Measurements from ENCODE around the gene IZUMO3. TPM values are rescaled to one million over a fixed set of nuclear protein-coding genes. Genes with fewer than 3 reads are reported as not detected.

The IZUMO3 gene
- total and polyA plus RNA-seq, 2 donors (not counting 1 experiment from before 2014, with no cell fraction given), result not detected

GRCh38 chr9:24516463-24516862 lies 29.2 kb downstream of the IZUMO3 start:
- POLR2A ChIA-PET, result no interaction called here
- Histone ChIP-seq H3K9ac (ENCODE audit: low read length) (no peak overlapping the region), H3K27me3 (replicated peaks in 1 of 4; ENCODE audit: control extremely low read depth in 1 of 4, control insufficient read depth in 3 of 4, insufficient read depth in 4 of 4, low read length in 3 of 4) (no peaks in the 10 kb centered on the region), H3K4me3 (ENCODE audit: control extremely low read depth in 1 of 5, extremely low read depth in 1 of 5, insufficient read depth in 1 of 5, low read depth in 2 of 5, low read length in 4 of 5) (no peak overlapping the region), H3K4me2 (replicated peaks; ENCODE audit: low read depth, low read length, poor library complexity, severe bottlenecking) (no peak overlapping the region), H3K36me3 (replicated peaks in 1 of 2; ENCODE audit: control extremely low read depth in 1 of 2, control insufficient read depth in 1 of 2, extremely low read depth in 1 of 2, insufficient read depth in 2 of 2, low read length in 1 of 2) (no peaks in the 10 kb centered on the region), H3K79me2 (ENCODE audit: control insufficient read depth, insufficient read depth, low read length) (no peaks in the 10 kb centered on the region), H4K20me1 (ENCODE audit: control insufficient read depth, insufficient read depth, low read length, poor library complexity, severe bottlenecking) (no peaks in the 10 kb centered on the region), H3K9me3 (ENCODE audit: control extremely low read depth in 1 of 3, control insufficient read depth in 2 of 3, insufficient read depth in 1 of 3, low read length in 2 of 3) (peaks cover 0 to 2% (median 0%) of the 10 kb centered on the region in 3 donors), H3K4me1 (ENCODE audit: control insufficient read depth in 2 of 2, insufficient read depth in 2 of 2, low read length in 2 of 2) (no peaks in the 10 kb centered on the region), H2AFZ (ENCODE audit: insufficient read depth, low read depth, low read length, poor library complexity, severe bottlenecking) (no peak overlapping the region), H3K27ac (ENCODE audit: low read length in 2 of 2) (no peak overlapping the region)
- H3K27me3 Mint-ChIP-seq, result no peaks in the 10 kb centered on the region
- no peak overlapping the region for H3K27ac Mint-ChIP-seq
- no peaks in the 10 kb centered on the region for H3K4me1 Mint-ChIP-seq
- CTCF ChIA-PET, result no interaction called here
- no peak for TF ChIP-seq CTCF (IDR thresholded peaks at IDR 0.05)
- no peak for TF ChIP-seq EZH2 (IDR thresholded peaks at IDR 0.05; ENCODE audit: borderline replicate concordance, insufficient read depth, low read depth, low read length, poor library complexity, severe bottlenecking)
- no peak overlapping the region for H3K4me3 Mint-ChIP-seq
- DNase-seq (no peak), ATAC-seq (ENCODE audit: low read depth) (no peak)
- WGBS (ENCODE audit: insufficient coverage), result 93% methylated on average over 2 of the region's 3 CpGs
- no peaks in the 10 kb centered on the region for H3K9me3 Mint-ChIP-seq (ENCODE audit: insufficient read depth)
- intact Hi-C loops (cut with micrococcal nuclease), result no loop called here

GRCh38 chr9:24509850-24510249 lies 35.8 kb downstream of the IZUMO3 start:
- H3K27me3 Mint-ChIP-seq, result no peaks in the 10 kb centered on the region

More at GRCh38 chr9:24509850-24510249, 35.8 kb downstream of the IZUMO3 start:
- DNase-seq, result no peak
- H3K9me3 ChIP-seq (ENCODE audit: control extremely low read depth in 1 of 3, control insufficient read depth in 2 of 3, insufficient read depth in 1 of 3, low read length in 2 of 3), result peaks cover 1 to 8% (median 6%) of the 10 kb centered on the region in 3 donors
- 88% methylated on average over 3 of the region's 3 CpGs for WGBS (ENCODE audit: insufficient coverage)
- H3K79me2 ChIP-seq (ENCODE audit: control insufficient read depth, insufficient read depth, low read length), result no peaks in the 10 kb centered on the region
- no peaks in the 10 kb centered on the region for H4K20me1 ChIP-seq (ENCODE audit: control insufficient read depth, insufficient read depth, low read length, poor library complexity, severe bottlenecking)
- no peaks in the 10 kb centered on the region for H3K36me3 ChIP-seq (replicated peaks in 1 of 2; ENCODE audit: control extremely low read depth in 1 of 2, control insufficient read depth in 1 of 2, extremely low read depth in 1 of 2, insufficient read depth in 2 of 2, low read length in 1 of 2)
- ChIA-PET POLR2A (no interaction called here), CTCF (no interaction called here)
- intact Hi-C loops (cut with micrococcal nuclease), result no loop called here
- H3K4me3 ChIP-seq (ENCODE audit: control extremely low read depth in 1 of 5, extremely low read depth in 1 of 5, insufficient read depth in 1 of 5, low read depth in 2 of 5, low read length in 4 of 5), result no peak overlapping the region
- no peaks in the 10 kb centered on the region for H3K4me1 ChIP-seq (ENCODE audit: control insufficient read depth in 2 of 2, insufficient read depth in 2 of 2, low read length in 2 of 2)
- no peak overlapping the region for H3K9ac ChIP-seq (ENCODE audit: low read length)
- H3K4me2 ChIP-seq (replicated peaks; ENCODE audit: low read depth, low read length, poor library complexity, severe bottlenecking), result no peak overlapping the region
- H3K4me1 Mint-ChIP-seq, result no peaks in the 10 kb centered on the region
- peaks cover 4% of the 10 kb centered on the region for H3K9me3 Mint-ChIP-seq (ENCODE audit: insufficient read depth)
- H3K27me3 ChIP-seq (replicated peaks in 1 of 4; ENCODE audit: control extremely low read depth in 1 of 4, control insufficient read depth in 3 of 4, insufficient read depth in 4 of 4, low read length in 3 of 4), result no peaks in the 10 kb centered on the region
- no peak overlapping the region for H3K4me3 Mint-ChIP-seq
- no peak overlapping the region for H3K27ac Mint-ChIP-seq
- H2AFZ ChIP-seq (ENCODE audit: insufficient read depth, low read depth, low read length, poor library complexity, severe bottlenecking), result no peak overlapping the region
- no peak for ATAC-seq (ENCODE audit: low read depth)
- H3K27ac ChIP-seq (ENCODE audit: low read length in 2 of 2), result no peak overlapping the region
- TF ChIP-seq EZH2 (IDR thresholded peaks at IDR 0.05; ENCODE audit: borderline replicate concordance, insufficient read depth, low read depth, low read length, poor library complexity, severe bottlenecking) (no peak), CTCF (IDR thresholded peaks at IDR 0.05) (no peak)

Data from B cell (primary cell).